ENCODE results near the gene CBLC.

DNA sequence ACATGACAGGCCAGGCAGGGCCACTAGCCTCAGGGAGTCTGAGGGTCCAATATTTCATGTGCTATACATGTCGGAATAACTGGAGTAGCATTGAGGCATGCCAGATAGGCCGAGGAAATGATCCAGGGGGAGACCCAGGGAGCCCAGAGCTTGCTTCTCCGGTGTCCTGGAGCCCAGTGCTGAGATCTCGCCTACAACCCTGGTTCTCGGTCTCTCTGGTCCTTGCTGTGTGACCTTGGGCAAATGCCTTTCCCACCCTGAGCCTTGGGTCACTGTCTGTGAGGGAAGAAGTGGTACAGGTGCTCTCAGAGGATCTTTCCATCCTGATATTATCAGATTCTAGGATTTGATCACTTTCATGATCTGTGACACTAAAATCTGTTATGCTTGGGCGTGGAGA, 11.3 kb downstream of the CBLC start:
- TF ChIP-seq EZH2phosphoT487 (IDR thresholded peaks at IDR 0.05; ENCODE audit: low read depth) (no peak), CTCF (IDR thresholded peaks at IDR 0.05; ENCODE audit: low read depth, low read length) (no peak)

Measured in OCI-LY3 (cell line).